K562 (cell line): ENCODE results near the gene HOXC5. TPM values are rescaled to one million over a fixed set of nuclear protein-coding genes. Genes with fewer than 3 reads are reported as not detected.

Source experiments
- ARHGAP35 ChIP-seq: fragments of 450-650 bp; IDR thresholded peaks from 2 replicates; pipeline ENCODE4 v1.6.1; 2018; ENCODE audit not compliant: partially characterized antibody
- BRF1 ChIP-seq: IDR thresholded peaks from 3 replicates; pipeline ENCODE4 v1.6.1; 2011; ENCODE audit warnings: borderline replicate concordance, mild to moderate bottlenecking; ENCODE audit not compliant: insufficient read length; ENCODE audit errors: extremely low read depth
- CBX1 ChIP-seq: sonication (generic); IDR thresholded peaks from 2 replicates; pipeline ENCODE4 v1.6.1; 2016; ENCODE audit warnings: antibody characterized with exemption, low read depth, mild to moderate bottlenecking
- CREM ChIP-seq: IDR thresholded peaks from 2 replicates; pipeline ENCODE4 v1.6.1; 2014; ENCODE audit warnings: antibody characterized with exemption, low read depth
- DMBX1 ChIP-seq: fragments of 250-450 bp; sonication (Bioruptor Pico); IDR thresholded peaks from 2 replicates; pipeline ENCODE4 v1.8.0; 2022; ENCODE audit warnings: inconsistent platforms, mild to moderate bottlenecking, moderate library complexity, borderline replicate concordance
- ELF4 ChIP-seq: fragments of 450-650 bp; formaldehyde crosslinking; IDR thresholded peaks from 2 replicates; pipeline ENCODE4 v1.4.0; 2022; ENCODE audit warnings: missing genetic modification characterization
- ETV1 ChIP-seq: fragments of 450-650 bp; conservative IDR thresholded peaks from 2 replicates; pipeline ENCODE4 v1.6.1; 2016; ENCODE audit warnings: missing genetic modification characterization, control low read depth, low read depth, missing compliant biosample characterization
- ETV6 ChIP-seq, 3 experiments: fragments of 150-350 bp in 1 of 3; sonication (generic) in 1 of 3; formaldehyde crosslinking in 1 of 3; IDR thresholded peaks; 2 replicates each; pipeline versions ENCODE4 v1.6.1 to v1.8.0; 2014 to 2022; ENCODE audit warnings: borderline replicate concordance in 2 of 3, low read depth in 2 of 3, antibody characterized with exemption in 1 of 3, low read length in 1 of 3, mild to moderate bottlenecking in 1 of 3, missing genetic modification reagents in 1 of 3
- LARP7 ChIP-seq: fragments of 450-650 bp; IDR thresholded peaks from 2 replicates; pipeline ENCODE4 v1.6.1; 2016
- MCM2 ChIP-seq: fragments of 450-650 bp; IDR thresholded peaks from 2 replicates; pipeline ENCODE4 v1.6.1; 2017; ENCODE audit warnings: low read depth, mild to moderate bottlenecking
- MXI1 ChIP-seq: IDR thresholded peaks from 2 replicates; pipeline ENCODE4 v1.6.1; 2011; ENCODE audit warnings: low read depth, mild to moderate bottlenecking, improper control_type of control experiment, low read length
- NCOA1 ChIP-seq: fragments of 450-650 bp; IDR thresholded peaks from 2 replicates; pipeline ENCODE4 v1.6.1; 2016; ENCODE audit warnings: low read depth
- POLR2AphosphoS2 ChIP-seq: IDR thresholded peaks from 2 replicates; pipeline ENCODE4 v1.6.1; 2012; ENCODE audit warnings: low read length, improper control_type of control experiment
- PTRF ChIP-seq: fragments of 450-650 bp; IDR thresholded peaks from 2 replicates; pipeline ENCODE4 v1.6.1; 2016; ENCODE audit warnings: mild to moderate bottlenecking, missing genetic modification characterization, missing compliant biosample characterization
- RNF219 ChIP-seq: fragments of 250-450 bp; sonication (Bioruptor Pico); IDR thresholded peaks from 2 replicates; pipeline ENCODE4 v1.5.0; 2022; ENCODE audit warnings: mild to moderate bottlenecking
- SAP30 ChIP-seq: fragments of 200-600 bp; sonication (generic); IDR thresholded peaks from 2 replicates; pipeline ENCODE4 v1.6.1; 2012; ENCODE audit warnings: borderline replicate concordance, low read depth, mild to moderate bottlenecking, moderate library complexity, low read length, control low read depth, inconsistent platforms; ENCODE audit not compliant: insufficient read depth, poor library complexity, severe bottlenecking
- SUPT5H ChIP-seq: fragments of 450-650 bp; IDR thresholded peaks from 2 replicates; pipeline ENCODE4 v1.6.1; 2016
- THAP7 ChIP-seq: fragments of 250-450 bp; sonication (Bioruptor Pico); IDR thresholded peaks from 2 replicates; pipeline ENCODE4 v1.5.0; 2021
- ZBTB34 ChIP-seq: fragments of 250-450 bp; sonication (Bioruptor Pico); IDR thresholded peaks from 2 replicates; pipeline ENCODE4 v1.8.0; 2021; ENCODE audit warnings: mild to moderate bottlenecking, moderate library complexity
- ZC3H8 ChIP-seq: fragments of 450-650 bp; IDR thresholded peaks from 2 replicates; pipeline ENCODE4 v1.6.1; 2017
- ZNF174 ChIP-seq: fragments of 250-450 bp; sonication (Bioruptor Pico); IDR thresholded peaks from 2 replicates; pipeline ENCODE4 v1.4.0; 2020; ENCODE audit warnings: mild to moderate bottlenecking
- ZNF239 ChIP-seq: fragments of 250-450 bp; sonication (Bioruptor Pico); IDR thresholded peaks from 2 replicates; pipeline ENCODE4 v1.4.0; 2020; ENCODE audit warnings: mild to moderate bottlenecking
- ZNF41 ChIP-seq: fragments of 250-450 bp; sonication (Bioruptor Pico); conservative IDR thresholded peaks from 2 replicates; pipeline ENCODE4 v1.4.0; 2020; ENCODE audit warnings: mild to moderate bottlenecking
- ZNF589 ChIP-seq: fragments of 200-800 bp; sonication (Bioruptor generic); IDR thresholded peaks from 2 replicates; pipeline ENCODE4 v1.6.1; 2016; ENCODE audit warnings: low read depth, missing genetic modification characterization, missing compliant biosample characterization
- ZNF79 ChIP-seq: fragments of 250-450 bp; sonication (Bioruptor Pico); IDR thresholded peaks from 2 replicates; pipeline ENCODE4 v1.4.0; 2020; ENCODE audit warnings: low read depth, mild to moderate bottlenecking, moderate library complexity
- polyA plus RNA-seq, 8 experiments: library from polyadenylated mRNA; depleted of rRNA in 4 of 8; stranded (reverse) in 5 of 8; unstranded in 3 of 8; fragments of >200 nt; fragmentation: Nextera tagmentation in 2 of 8; fragmentation: Illumina TruSeq in 1 of 8; extraction: Ambion mirVana in 2 of 8; extraction: Trizol in 1 of 8; gene quantifications; 2 replicates each; pipeline versions ENCODE4 v1.2.1 to v1.2.3, GENCODE V29; 2011 to 2014; ENCODE audit warnings: inconsistent platforms in 1 of 8, missing spikeins in 1 of 8
- total RNA-seq, 7 experiments: library from RNA; depleted of rRNA in 6 of 7; stranded (reverse); fragments of >200 nt in 6 of 7; fragmentation: Illumina TruSeq in 2 of 7; extraction: Trizol in 2 of 7; gene quantifications; 2 replicates each; pipeline versions ENCODE4 v1.2.1 to v1.2.3, GENCODE V29; 2011 to 2021; ENCODE audit warnings: low replicate concordance in 1 of 7

Gene HOXC5
- total and polyA plus RNA-seq, 9 of the 15 experiments (the other 6 are each of a cell fraction or from before 2014, with no cell fraction given): 0.10 to 0.44 (median 0.18) TPM; not detected in 4

- TF ChIP-seq RNF219 (no peak), SUPT5H (0 out of 2 replicates have a peak, but pooled peaks have one; percentile 59), ELF4 (no peak), ZNF79 (CRISPR knock-in tag) (no peak), NCOA1 (no peak), SAP30 (peak; percentile 57), ZNF174 (CRISPR knock-in tag) (no peak), ZNF589 (CRISPR knock-in tag) (no peak), CBX1 (0 out of 2 replicates have a peak, but pooled peaks have one; percentile 45), PTRF (tag) (no peak), ETV6 (IDR thresholded peaks at IDR 0.05; ENCODE audit: borderline replicate concordance in 1 of 2, low read depth in 2 of 2, low read length in 1 of 2) (no peak), ETV6 (CRISPR knock-in tag; IDR thresholded peaks at IDR 0.05; ENCODE audit: borderline replicate concordance) (peak; percentile 88; the same call in 1 of the 2 replicates), ZNF41 (CRISPR knock-in tag) (no peak), ZBTB34 (CRISPR knock-in tag) (no peak), BRF1 (no peak), MCM2 (no peak), ARHGAP35 (no peak), ZC3H8 (no peak), ETV1 (tag) (peak; percentile 47; the same call in 1 of the 2 replicates), LARP7 (no peak), POLR2AphosphoS2 (no peak), THAP7 (CRISPR knock-in tag) (no peak), DMBX1 (CRISPR knock-in tag) (no peak), CREM (0 out of 2 replicates have a peak, but pooled peaks have one; percentile 38), MXI1 (no peak), ZNF239 (CRISPR knock-in tag) (no peak)
Observed at GRCh38 chr12:54000116-54001114, 32.4 kb upstream of the HOXC5 start, which contains the start of gene HOXC9 (continued).
